Endodermal cell (in vitro differentiated cells): Measurements from ENCODE around the gene KIZ. TPM values are rescaled to one million over a fixed set of nuclear protein-coding genes. Genes with fewer than 3 reads are reported as not detected.

Experiments
- DNase-seq: peaks from one replicate; pipeline ENCODE4 v3.0.0-alpha.2; 2017
- H3K27ac ChIP-seq: 2 replicates; pipeline ENCODE4 v1.5.1; 2013; ENCODE audit warnings: mild to moderate bottlenecking, low read depth, low read length, moderate library complexity
- H3K27me3 ChIP-seq: 2 replicates; pipeline ENCODE4 v1.6.1; 2013; ENCODE audit warnings: mild to moderate bottlenecking, low read length, moderate library complexity; ENCODE audit not compliant: insufficient read depth, control insufficient read depth, poor library complexity, severe bottlenecking
- H3K36me3 ChIP-seq: 2 replicates; pipeline ENCODE4 v1.7.0; 2013; ENCODE audit warnings: mild to moderate bottlenecking, low read length, moderate library complexity; ENCODE audit not compliant: control insufficient read depth, insufficient read depth
- H3K4me1 ChIP-seq: one replicate; pipeline ENCODE4 v1.7.0; 2013; ENCODE audit warnings: low read length; ENCODE audit not compliant: control insufficient read depth, insufficient read depth
- H3K4me3 ChIP-seq: 2 replicates; pipeline ENCODE4 v1.5.1; 2013; ENCODE audit warnings: mild to moderate bottlenecking, low read length, moderate library complexity
- H3K9ac ChIP-seq: 2 replicates; pipeline ENCODE4 v1.6.1; 2013; ENCODE audit warnings: mild to moderate bottlenecking, low read length, moderate library complexity; ENCODE audit not compliant: poor library complexity, severe bottlenecking; ENCODE audit errors: extremely low read depth
- H3K9me3 ChIP-seq: 2 replicates; pipeline ENCODE4 v1.6.1; 2013; ENCODE audit warnings: mild to moderate bottlenecking, low read length, moderate library complexity; ENCODE audit not compliant: control insufficient read depth
- H3K27ac Mint-ChIP-seq: 2 replicates; pipeline ENCODE4 v1.8.0; 2020; ENCODE audit warnings: mixed read lengths
- H3K27me3 Mint-ChIP-seq: 2 replicates; pipeline ENCODE4 v1.8.0; 2021; ENCODE audit warnings: mild to moderate bottlenecking, mixed read lengths; ENCODE audit not compliant: insufficient read depth
- H3K36me3 Mint-ChIP-seq: 2 replicates; pipeline ENCODE4 v1.8.0; 2020; ENCODE audit warnings: low read depth, mixed read lengths
- H3K4me1 Mint-ChIP-seq: 2 replicates; pipeline ENCODE4 v1.8.0; 2020; ENCODE audit warnings: mixed read lengths
- H3K4me3 Mint-ChIP-seq: 2 replicates; pipeline ENCODE4 v1.8.0; 2020; ENCODE audit warnings: mild to moderate bottlenecking, moderate library complexity, mixed read lengths
- H3K9me3 Mint-ChIP-seq: 2 replicates; pipeline ENCODE4 v1.8.0; 2020; ENCODE audit warnings: mild to moderate bottlenecking, mixed read lengths
- WGBS, 2 experiments: methylation state at CpG; one replicate each; pipeline versions ENCODE4 v1.1.5 to v1.1.7; 2013; ENCODE audit warnings: missing lambda C conversion rate in 2 of 2, mixed read lengths in 1 of 2; ENCODE audit not compliant: insufficient coverage in 1 of 2, insufficient read length in 1 of 2; 5-methylcytosine and 5-hydroxymethylcytosine counted together
- total RNA-seq, 2 donors: library from RNA; stranded (reverse); fragmentation: NEBNext Ultra II Directional in 1 of 2; extraction: Animal tissue kit (Norgen Biotek cat#: 25700) in 1 of 2; gene quantifications; 2 replicates in 1 of 2; 3 replicates in 1 of 2; pipeline ENCODE4 v1.2.1, GENCODE V29; 2021
- TF ChIP-seq, protein P1 (sequence below): fragments of 200-600 bp; sonication (generic); conservative IDR thresholded peaks from 2 replicates; pipeline ENCODE4 v1.5.0; 2021; ENCODE audit warnings: antibody characterized with exemption, mild to moderate bottlenecking

KIZ gene
- total RNA-seq, 2 donors from 2014 or later: 50.3 to 50.8 TPM

- Histone ChIP-seq H3K27me3 (no peaks in the 10 kb centered on the region), H3K4me1 (no peaks in the 10 kb centered on the region), H3K27ac (no peak overlapping the region), H3K9me3 (no peaks in the 10 kb centered on the region), H3K9ac (no peak overlapping the region), H3K4me3 (no peak overlapping the region), H3K36me3 (no peaks in the 10 kb centered on the region)
- peaks cover 7% of the 10 kb centered on the region for H3K4me1 Mint-ChIP-seq
- no peaks in the 10 kb centered on the region for H3K36me3 Mint-ChIP-seq
- H3K27ac Mint-ChIP-seq: no peak overlapping the region
- DNase-seq: no peak
- no peak overlapping the region for H3K4me3 Mint-ChIP-seq
- H3K9me3 Mint-ChIP-seq: no peaks in the 10 kb centered on the region
- no peaks in the 10 kb centered on the region for H3K27me3 Mint-ChIP-seq
- WGBS, 2 experiments: 87% methylated on average over 2 of the region's 2 CpGs; no CpG with 5 or more reads in 1 of the 2 experiments
- TF ChIP-seq, protein P1, sequence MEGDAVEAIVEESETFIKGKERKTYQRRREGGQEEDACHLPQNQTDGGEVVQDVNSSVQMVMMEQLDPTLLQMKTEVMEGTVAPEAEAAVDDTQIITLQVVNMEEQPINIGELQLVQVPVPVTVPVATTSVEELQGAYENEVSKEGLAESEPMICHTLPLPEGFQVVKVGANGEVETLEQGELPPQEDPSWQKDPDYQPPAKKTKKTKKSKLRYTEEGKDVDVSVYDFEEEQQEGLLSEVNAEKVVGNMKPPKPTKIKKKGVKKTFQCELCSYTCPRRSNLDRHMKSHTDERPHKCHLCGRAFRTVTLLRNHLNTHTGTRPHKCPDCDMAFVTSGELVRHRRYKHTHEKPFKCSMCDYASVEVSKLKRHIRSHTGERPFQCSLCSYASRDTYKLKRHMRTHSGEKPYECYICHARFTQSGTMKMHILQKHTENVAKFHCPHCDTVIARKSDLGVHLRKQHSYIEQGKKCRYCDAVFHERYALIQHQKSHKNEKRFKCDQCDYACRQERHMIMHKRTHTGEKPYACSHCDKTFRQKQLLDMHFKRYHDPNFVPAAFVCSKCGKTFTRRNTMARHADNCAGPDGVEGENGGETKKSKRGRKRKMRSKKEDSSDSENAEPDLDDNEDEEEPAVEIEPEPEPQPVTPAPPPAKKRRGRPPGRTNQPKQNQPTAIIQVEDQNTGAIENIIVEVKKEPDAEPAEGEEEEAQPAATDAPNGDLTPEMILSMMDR: no peak
Observed at GRCh38 chr20:21291026-21291425, 165.1 kb downstream of the KIZ start.

DNA sequence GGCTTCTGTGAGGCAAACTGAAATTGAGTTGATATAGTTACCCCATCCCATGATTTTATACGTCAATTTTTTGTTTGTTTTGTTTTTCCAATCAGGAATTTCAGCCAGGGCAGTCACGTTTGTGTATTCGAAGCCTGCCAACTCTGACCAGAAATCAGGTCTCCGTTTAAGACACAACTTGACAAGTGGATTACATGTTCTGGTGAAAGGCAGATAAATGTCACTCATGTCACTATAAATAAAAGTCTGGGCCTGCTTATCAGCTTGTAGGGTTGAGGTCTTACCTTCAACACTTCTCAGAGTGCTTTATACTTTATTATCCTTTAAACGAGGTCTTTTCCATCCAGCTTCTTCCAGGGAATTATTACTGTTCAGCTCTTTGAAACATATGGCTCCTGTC, 168.9 kb downstream of the KIZ start:
- Mint-ChIP-seq H3K36me3 (no peaks in the 10 kb centered on the region), H3K27me3 (no peaks in the 10 kb centered on the region), H3K4me3 (no peak overlapping the region), H3K27ac (no peak overlapping the region), H3K4me1 (no peaks in the 10 kb centered on the region), H3K9me3 (no peaks in the 10 kb centered on the region)
- Histone ChIP-seq H3K27ac (no peak overlapping the region), H3K27me3 (no peaks in the 10 kb centered on the region), H3K9me3 (no peaks in the 10 kb centered on the region), H3K36me3 (no peaks in the 10 kb centered on the region), H3K4me1 (no peaks in the 10 kb centered on the region), H3K9ac (no peak overlapping the region), H3K4me3 (no peak overlapping the region)
- DNase-seq: no peak
- TF ChIP-seq, protein P1: no peak
- 91 to 93% methylated on average over 5 of the region's 5 CpGs for WGBS, 2 experiments

Other genes starting within 250 kb of the KIZ start
- gene LINC00237, start 19.7 kb upstream of the KIZ start, total RNA-seq: 1 to 10 TPM in 1 of 2 donors, not detected in 1; 2.0 TPM
- gene XRN2, start 177.2 kb downstream of the KIZ start, total RNA-seq: 100 to 1,000 TPM in 1 of 2 donors, 10 to 100 TPM in 1; 91.5 to 101 TPM